Measurements from ENCODE around the gene TGM4. TPM values are rescaled to one million over a fixed set of nuclear protein-coding genes. Genes with fewer than 3 reads are reported as not detected.

The TGM4 gene
- total and polyA plus RNA-seq, 2 experiments from 2014 or later, result not detected

- no peak overlapping the region for H2AFZ ChIP-seq
- no peaks in the 10 kb centered on the region for H3K27me3 ChIP-seq (ENCODE audit: insufficient read depth)
- no peak overlapping the region for H3K4me3 ChIP-seq
- no peaks in the 10 kb centered on the region for H3K4me1 ChIP-seq (ENCODE audit: insufficient read depth)
- H3K79me2 ChIP-seq (replicated peaks; ENCODE audit: insufficient read depth), result no peaks in the 10 kb centered on the region
- no peaks in the 10 kb centered on the region for H3F3A ChIP-seq (replicated peaks; ENCODE audit: low read depth)
- no peaks in the 10 kb centered on the region for H3K27me3 Mint-ChIP-seq (ENCODE audit: insufficient read depth, low read depth, poor library complexity)
- H3K4me3 Mint-ChIP-seq, result no peak overlapping the region
- no peak overlapping the region for H3K27ac ChIP-seq (ENCODE audit: low read depth)
- ATAC-seq, result no peak
- no peak overlapping the region for H3K4me2 ChIP-seq
- H3K36me3 Mint-ChIP-seq (ENCODE audit: low read depth), result peaks cover 46% of the 10 kb centered on the region
- no peak overlapping the region for H3K27ac Mint-ChIP-seq
- no peaks in the 10 kb centered on the region for H3K4me1 Mint-ChIP-seq
- DNase-seq (ENCODE audit: low spot score), result no peak
- no peaks in the 10 kb centered on the region for H3K9me2 ChIP-seq (ENCODE audit: insufficient read depth)
- TF ChIP-seq CREB1 (CRISPR knock-in tag; IDR thresholded peaks at IDR 0.05; ENCODE audit: low read depth) (no peak), NANOG (IDR thresholded peaks at IDR 0.05; ENCODE audit: borderline replicate concordance) (no peak), ETS1 (IDR thresholded peaks at IDR 0.05) (no peak), ZNF331 (CRISPR knock-in tag; IDR thresholded peaks at IDR 0.05; ENCODE audit: low read depth) (no peak)
- H4K20me1 ChIP-seq (replicated peaks; ENCODE audit: insufficient read depth), result no peaks in the 10 kb centered on the region; the same call in 1 of the 2 replicates
- H3K36me3 ChIP-seq (ENCODE audit: insufficient read depth), result peaks cover 34% of the 10 kb centered on the region
- no peaks in the 10 kb centered on the region for H3K9me3 Mint-ChIP-seq
Observed at GRCh38 chr3:44845528-44846520, 28.6 kb upstream of the TGM4 start.

- no peaks in the 10 kb centered on the region for H3K4me1 Mint-ChIP-seq
- H3K27ac Mint-ChIP-seq, result no peak overlapping the region
- H3K27me3 Mint-ChIP-seq (ENCODE audit: insufficient read depth, low read depth, poor library complexity), result no peaks in the 10 kb centered on the region
- TF ChIP-seq POLR2AphosphoS5 (IDR thresholded peaks at IDR 0.05; ENCODE audit: low read depth) (no peak), REST (IDR thresholded peaks at IDR 0.05; ENCODE audit: unreplicated experiment) (no peak), ZNF462 (CRISPR knock-in tag; IDR thresholded peaks at IDR 0.05) (no peak), ETS1 (IDR thresholded peaks at IDR 0.05) (no peak), STAT1 (IDR thresholded peaks at IDR 0.05; ENCODE audit: unreplicated experiment) (no peak)
Observed at GRCh38 chr3:44848634-44849033, 25.8 kb upstream of the TGM4 start.

More at GRCh38 chr3:44848634-44849033, 25.8 kb upstream of the TGM4 start:
- Histone ChIP-seq H3K36me3 (ENCODE audit: insufficient read depth) (peaks cover 34% of the 10 kb centered on the region), H3K79me2 (replicated peaks; ENCODE audit: insufficient read depth) (no peaks in the 10 kb centered on the region), H3K27me3 (ENCODE audit: insufficient read depth) (no peaks in the 10 kb centered on the region), H3K27ac (ENCODE audit: low read depth) (no peak overlapping the region), H3F3A (replicated peaks; ENCODE audit: low read depth) (no peaks in the 10 kb centered on the region), H3K4me1 (ENCODE audit: insufficient read depth) (no peaks in the 10 kb centered on the region), H2AFZ (no peak overlapping the region), H3K4me3 (no peak overlapping the region), H4K20me1 (replicated peaks; ENCODE audit: insufficient read depth) (no peaks in the 10 kb centered on the region), H3K4me2 (no peak overlapping the region), H3K9me2 (ENCODE audit: insufficient read depth) (no peaks in the 10 kb centered on the region)
- DNase-seq (ENCODE audit: low spot score) (no peak), ATAC-seq (no peak)
- Mint-ChIP-seq H3K9me3 (no peaks in the 10 kb centered on the region), H3K36me3 (ENCODE audit: low read depth) (peaks cover 47% of the 10 kb centered on the region), H3K4me3 (no peak overlapping the region)
